ENCODE data around the gene OTUB2.
"Not testable (repeated sequence)": the region's sequence is repeated elsewhere in the genome, so short reads cannot be mapped to it uniquely, and the experiment has no call there.

OTUB2 gene

DNA sequence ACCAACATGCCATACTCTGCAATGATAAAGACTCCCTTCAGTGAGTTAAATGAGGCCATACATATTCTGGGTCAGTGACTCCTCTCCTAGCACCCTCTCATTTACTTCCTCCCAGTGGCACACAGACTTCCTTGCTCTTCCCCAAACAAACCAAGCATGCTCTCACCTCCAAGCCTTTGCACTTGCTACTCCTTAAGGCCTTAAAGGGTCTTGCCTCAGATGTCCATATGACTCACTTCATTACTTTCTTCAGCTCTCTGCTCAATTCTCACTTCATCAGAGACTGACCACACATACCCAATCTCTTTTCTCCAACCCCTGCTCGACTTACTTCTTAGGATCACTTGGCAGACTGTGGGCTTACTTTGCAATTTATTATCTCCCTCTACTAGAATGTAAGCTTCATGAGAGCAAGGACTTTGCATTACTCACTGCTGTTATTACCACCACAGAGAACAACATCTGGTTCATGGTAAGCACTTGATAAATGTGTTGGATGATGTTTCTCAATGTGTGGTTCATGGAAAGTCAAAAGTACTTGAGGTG is 32.1 kb downstream of the OTUB2 start:
- peaks cover 72% of the 10 kb centered on the region for H3K4me1 Mint-ChIP-seq (ENCODE audit: low read depth)
- peaks cover 95% of the 10 kb centered on the region for H3K36me3 Mint-ChIP-seq (ENCODE audit: low read depth)
- no peaks in the 10 kb centered on the region for H3K9me3 Mint-ChIP-seq
- H3K4me3 Mint-ChIP-seq, result no peak overlapping the region
- H3K27ac Mint-ChIP-seq, result peak overlapping the region; percentile 45
- DNase-seq, result no peak
- no peaks in the 10 kb centered on the region for H3K27me3 Mint-ChIP-seq

DNA sequence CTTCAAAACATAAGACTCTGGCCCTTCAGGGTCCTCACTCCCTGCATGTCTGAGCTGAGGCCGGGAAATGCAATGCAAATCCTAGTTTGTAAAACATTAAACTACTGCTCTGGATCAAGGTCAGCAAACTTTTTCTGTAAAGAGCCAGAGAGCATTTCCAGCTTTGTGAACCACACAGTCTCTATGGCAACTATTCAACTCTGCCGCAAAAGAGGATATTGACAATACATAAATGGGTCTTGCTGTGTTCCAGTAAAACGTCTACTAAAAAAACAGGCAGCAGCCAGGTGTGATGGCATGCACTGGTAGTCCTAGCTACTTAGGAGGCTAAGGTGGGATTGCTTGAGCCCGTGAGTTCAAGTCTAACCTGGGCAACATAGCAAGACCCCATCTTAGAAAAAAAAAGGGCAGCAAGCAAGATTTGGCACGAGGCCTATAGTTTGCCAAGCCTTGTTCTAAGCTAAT is 32.6 kb downstream of the OTUB2 start:
- no peaks in the 10 kb centered on the region for H3K9me3 Mint-ChIP-seq
- DNase-seq, result no peak
- no peaks in the 10 kb centered on the region for H3K27me3 Mint-ChIP-seq
- peaks cover 75% of the 10 kb centered on the region for H3K4me1 Mint-ChIP-seq (ENCODE audit: low read depth)
- no peak overlapping the region for H3K4me3 Mint-ChIP-seq
- peak overlapping the region; percentile 60 for H3K27ac Mint-ChIP-seq
- peaks cover 98% of the 10 kb centered on the region for H3K36me3 Mint-ChIP-seq (ENCODE audit: low read depth)

DNA sequence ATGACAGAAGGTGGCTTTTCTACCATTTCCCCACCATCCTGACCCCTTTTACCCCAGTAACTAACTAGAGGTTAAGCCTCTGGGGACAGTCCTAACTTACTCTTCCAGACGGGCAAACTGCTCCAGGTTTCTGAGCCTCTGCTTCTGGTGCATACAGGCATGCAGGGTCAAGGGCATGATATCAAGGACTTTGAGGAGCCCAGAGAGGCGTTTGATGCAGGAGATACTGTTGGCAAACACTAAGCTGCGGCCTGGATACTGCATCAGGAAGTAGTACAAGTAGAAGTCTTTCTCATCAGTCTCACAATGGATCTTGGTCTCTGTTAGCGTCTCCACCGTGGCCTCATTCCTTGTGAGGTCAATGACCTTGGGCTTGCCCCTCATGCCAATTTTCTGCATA is 33.9 kb downstream of the OTUB2 start:
- Mint-ChIP-seq H3K27ac (peak overlapping the region; percentile 70), H3K4me3 (no peak overlapping the region), H3K36me3 (ENCODE audit: low read depth) (peaks cover 93% of the 10 kb centered on the region), H3K9me3 (no peaks in the 10 kb centered on the region), H3K4me1 (ENCODE audit: low read depth) (peaks cover 79% of the 10 kb centered on the region), H3K27me3 (no peaks in the 10 kb centered on the region)
- no peak for DNase-seq

DNA sequence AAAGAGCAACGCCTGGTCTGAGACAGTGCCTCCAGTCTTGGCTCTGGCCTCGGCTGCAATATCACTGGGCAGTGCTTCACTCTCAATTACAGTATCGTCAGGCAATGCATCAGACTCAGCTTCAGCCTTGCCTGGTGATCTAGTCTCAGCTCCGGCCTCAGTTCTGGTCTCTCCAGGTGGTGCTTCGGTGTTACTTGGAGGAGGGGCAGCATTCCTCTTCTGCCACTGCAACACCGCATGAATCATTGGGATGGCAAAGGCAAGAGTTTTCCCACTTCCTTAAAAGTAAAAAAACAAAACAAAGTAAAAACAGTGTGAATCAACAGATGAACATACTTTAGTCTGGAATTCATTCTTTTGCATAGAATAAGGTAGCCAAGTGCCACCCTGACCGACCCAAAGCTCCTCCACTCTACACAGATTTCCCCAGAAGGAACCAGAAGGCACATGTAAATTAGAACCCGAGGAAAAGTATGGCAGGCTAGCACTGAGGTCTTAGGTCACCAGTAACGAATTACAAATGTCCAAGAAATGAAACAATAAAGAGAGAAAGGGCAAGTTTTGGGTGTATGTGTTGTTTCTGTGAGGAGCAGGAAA is 36.3 kb downstream of the OTUB2 start:
- peaks cover 86% of the 10 kb centered on the region for H3K4me1 Mint-ChIP-seq (ENCODE audit: low read depth)
- no peaks in the 10 kb centered on the region for H3K9me3 Mint-ChIP-seq
- no peak for DNase-seq
- no peaks in the 10 kb centered on the region for H3K27me3 Mint-ChIP-seq
- H3K27ac Mint-ChIP-seq, result peak overlapping the region; percentile 53
- no peak overlapping the region for H3K4me3 Mint-ChIP-seq
- peaks cover 89% of the 10 kb centered on the region for H3K36me3 Mint-ChIP-seq (ENCODE audit: low read depth)

DNA sequence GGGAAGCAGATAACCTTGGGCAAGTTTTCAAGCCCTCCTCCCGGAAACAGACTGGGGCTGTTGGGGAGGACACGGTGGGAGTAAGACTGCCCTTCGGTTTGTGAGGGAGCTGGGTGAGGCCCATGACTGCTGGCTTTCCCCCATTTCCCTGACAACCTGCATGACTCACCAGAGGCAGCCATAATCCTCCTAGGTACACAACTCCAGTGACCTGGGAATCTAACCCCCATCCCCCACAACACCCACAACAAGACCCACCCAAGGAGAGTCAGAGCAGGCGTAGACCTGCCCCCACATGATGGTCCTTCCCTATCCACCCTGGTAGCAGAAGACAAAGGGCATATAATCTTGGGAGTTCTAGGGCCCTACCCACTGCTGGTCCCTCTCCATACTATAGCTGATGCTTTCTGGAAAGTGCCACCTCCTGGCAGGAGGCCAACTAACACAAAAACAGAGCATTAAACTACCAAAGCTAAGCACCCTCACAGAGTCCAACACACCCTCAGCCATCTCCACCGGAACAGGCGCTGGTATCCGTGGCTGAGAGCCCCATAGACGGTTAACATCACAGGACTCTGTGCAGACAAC is 40.0 kb downstream of the OTUB2 start:
- Mint-ChIP-seq H3K4me1 (ENCODE audit: low read depth) (peaks cover 90% of the 10 kb centered on the region), H3K4me3 (no peak overlapping the region), H3K27ac (peak overlapping the region; percentile 69), H3K36me3 (ENCODE audit: low read depth) (peaks cover 89% of the 10 kb centered on the region), H3K27me3 (no peaks in the 10 kb centered on the region), H3K9me3 (peaks cover 28% of the 10 kb centered on the region)
- DNase-seq, result no peak

DNA sequence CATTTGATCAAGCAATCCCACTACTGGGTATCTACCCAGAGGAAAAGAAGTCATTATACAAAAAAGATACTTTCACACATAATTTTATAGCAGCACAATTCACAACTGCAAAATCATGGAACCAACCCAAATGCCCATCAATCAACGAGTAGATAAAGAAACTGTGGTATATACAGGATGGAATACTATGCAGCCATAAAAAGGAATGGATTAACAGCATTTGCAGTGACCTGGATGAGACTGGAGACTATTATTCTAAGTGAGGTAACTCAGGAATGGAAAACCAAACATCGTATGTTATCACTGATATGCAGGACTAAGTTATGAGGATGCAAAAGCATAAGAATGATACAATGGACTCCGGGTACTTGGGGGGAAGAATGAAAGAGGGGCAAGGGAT is 45.9 kb downstream of the OTUB2 start:
- H3K27me3 Mint-ChIP-seq, DNase-seq, H3K27ac Mint-ChIP-seq, H3K4me3 Mint-ChIP-seq: not testable (repeated sequence)
- Mint-ChIP-seq H3K4me1 (ENCODE audit: low read depth) (peaks cover 76% of the 10 kb centered on the region), H3K9me3 (peaks cover 49% of the 10 kb centered on the region), H3K36me3 (ENCODE audit: low read depth) (peaks cover 97% of the 10 kb centered on the region)

DNA sequence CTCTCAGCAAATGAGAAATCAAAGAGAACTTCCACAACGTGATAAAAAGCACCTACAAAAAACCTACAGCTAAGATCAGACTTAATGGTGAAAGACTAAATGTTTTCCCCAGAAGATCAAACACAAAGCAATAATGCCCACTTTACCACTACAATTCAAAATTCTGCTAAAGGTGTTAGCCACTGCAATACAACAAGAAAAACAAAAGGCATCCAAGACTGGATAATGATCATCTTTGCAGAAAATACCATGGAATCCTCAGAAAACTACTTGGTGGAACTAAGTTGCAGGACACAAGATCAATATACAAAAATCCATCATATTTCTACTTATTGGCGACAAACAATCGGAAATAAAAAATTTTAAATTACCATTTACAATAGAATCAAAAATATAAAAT is 48.4 kb downstream of the OTUB2 start:
- H3K36me3 Mint-ChIP-seq (ENCODE audit: low read depth), result peaks cover 97% of the 10 kb centered on the region
- H3K27ac Mint-ChIP-seq, result peak overlapping the region; percentile 46
- H3K4me3 Mint-ChIP-seq, result peak overlapping the region; percentile 55
- no peaks in the 10 kb centered on the region for H3K27me3 Mint-ChIP-seq
- H3K9me3 Mint-ChIP-seq, result peaks cover 35% of the 10 kb centered on the region
- H3K4me1 Mint-ChIP-seq (ENCODE audit: low read depth), result peaks cover 74% of the 10 kb centered on the region
- no peak for DNase-seq

DNA sequence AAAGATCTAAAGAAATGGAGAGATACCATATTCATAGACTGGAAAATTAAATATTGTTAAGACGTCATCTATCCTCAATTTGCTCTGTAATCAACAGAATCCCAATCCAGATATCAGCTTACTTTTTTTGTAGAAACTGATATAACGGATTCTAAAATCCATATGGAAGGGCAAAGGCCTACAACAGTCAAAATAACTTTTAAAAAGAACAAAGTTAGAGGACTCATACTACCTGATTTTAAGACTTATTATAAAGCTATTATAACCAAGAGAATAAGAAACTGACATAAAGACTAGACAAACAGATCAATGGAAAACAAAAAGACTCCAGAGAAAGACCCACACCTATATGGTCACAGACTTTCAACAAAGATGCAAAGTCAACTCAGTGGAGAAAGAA is 48.9 kb downstream of the OTUB2 start:
- Mint-ChIP-seq H3K9me3 (peaks cover 32% of the 10 kb centered on the region), H3K4me3 (peak overlapping the region; percentile 66), H3K36me3 (ENCODE audit: low read depth) (peaks cover 97% of the 10 kb centered on the region), H3K4me1 (ENCODE audit: low read depth) (peaks cover 74% of the 10 kb centered on the region), H3K27ac (no peak overlapping the region), H3K27me3 (no peaks in the 10 kb centered on the region)
- DNase-seq, result no peak

DNA sequence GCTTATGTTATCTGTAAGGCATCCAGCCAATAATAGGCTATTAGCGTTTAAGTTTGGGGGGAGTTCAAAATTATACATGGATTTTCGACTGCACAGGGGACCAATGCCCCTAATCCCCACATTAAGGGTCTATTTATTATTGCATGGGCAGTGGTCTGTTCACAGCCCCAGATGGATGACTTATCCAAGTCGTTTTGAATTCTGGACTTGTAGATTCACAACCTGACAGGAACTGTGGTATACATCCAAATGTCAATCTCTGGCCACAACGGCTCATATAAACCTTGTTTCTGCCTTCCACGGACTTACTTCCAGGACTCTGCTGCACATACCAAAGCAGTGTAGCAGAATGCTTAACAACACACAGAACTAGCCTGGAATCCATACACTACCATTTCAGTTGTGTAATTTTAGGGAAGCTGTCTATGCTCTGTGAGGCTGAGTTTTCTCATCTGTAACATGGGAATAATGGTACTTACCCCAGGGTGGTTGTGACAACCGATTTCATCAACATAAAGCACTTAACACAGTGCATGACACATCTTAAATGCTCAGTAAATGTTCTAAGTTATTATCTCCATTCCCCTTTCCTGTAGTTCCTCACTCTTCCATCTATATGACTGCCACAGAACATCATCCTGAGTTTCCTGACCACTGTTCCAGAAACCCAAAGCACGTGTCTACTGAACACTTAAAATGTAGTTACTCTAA is 51.1 kb downstream of the OTUB2 start:
- Mint-ChIP-seq H3K9me3 (peaks cover 16% of the 10 kb centered on the region), H3K4me3 (peak overlapping the region; percentile 99), H3K27me3 (no peaks in the 10 kb centered on the region), H3K27ac (peak overlapping the region; percentile 1), H3K4me1 (ENCODE audit: low read depth) (peaks cover 69% of the 10 kb centered on the region), H3K36me3 (ENCODE audit: low read depth) (peaks cover 90% of the 10 kb centered on the region)
- DNase-seq, result no peak

DNA sequence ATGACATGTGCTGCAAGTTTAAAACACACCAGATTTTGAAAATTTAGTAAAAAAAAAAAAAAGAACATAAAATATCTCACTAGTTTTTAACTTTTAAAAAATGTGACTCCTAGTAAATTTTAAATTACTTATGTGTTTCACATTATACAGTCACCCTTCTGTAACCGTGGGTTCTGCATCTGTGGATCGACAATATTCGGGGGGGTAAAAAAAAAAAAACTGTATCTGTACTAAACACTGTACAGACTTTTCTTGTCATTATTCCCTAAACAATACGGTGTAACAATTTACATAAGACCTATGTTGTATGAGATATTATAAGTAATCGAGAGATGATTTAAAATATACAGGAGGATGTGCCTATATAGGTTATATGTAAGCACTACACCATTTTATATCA is 51.7 kb downstream of the OTUB2 start:
- peaks cover 15% of the 10 kb centered on the region for H3K9me3 Mint-ChIP-seq

DNA sequence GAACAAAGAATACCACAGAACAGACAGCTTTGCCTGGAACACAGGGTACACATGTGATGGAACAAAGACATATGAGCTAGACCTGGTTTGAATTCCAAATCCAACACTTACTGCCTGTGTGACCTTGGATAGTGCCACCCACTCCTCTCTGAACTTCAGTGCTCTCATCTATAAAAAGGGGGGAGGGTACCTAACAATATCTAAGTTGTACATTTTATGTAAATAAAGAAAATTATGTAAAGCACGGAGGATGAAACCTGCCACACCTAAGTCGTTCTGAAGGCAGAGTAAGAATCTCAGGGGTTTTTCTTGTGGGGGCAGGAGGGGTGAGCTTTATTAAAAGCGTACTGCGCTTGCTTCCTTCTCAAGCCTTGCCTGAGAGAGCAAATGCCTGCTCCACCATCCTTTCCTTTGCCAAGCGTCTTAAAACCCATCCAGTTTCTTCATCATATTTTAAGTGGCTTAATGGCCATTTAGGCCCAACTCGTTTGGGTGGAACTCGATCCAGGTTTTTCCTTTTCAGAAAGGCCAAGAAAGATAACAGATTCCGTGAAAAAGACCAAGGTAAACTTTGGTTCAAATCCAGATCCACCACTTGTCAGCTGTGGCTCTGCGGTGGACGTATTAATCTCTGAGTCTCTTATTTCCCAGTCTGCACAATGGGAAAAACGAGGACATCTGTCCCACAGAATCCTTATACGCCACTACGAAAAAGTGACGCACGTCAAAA is 53.9 kb downstream of the OTUB2 start:
- Mint-ChIP-seq H3K4me3 (peak overlapping the region; percentile 99), H3K4me1 (ENCODE audit: low read depth) (peaks cover 66% of the 10 kb centered on the region), H3K27ac (peak overlapping the region; percentile 99), H3K36me3 (ENCODE audit: low read depth) (peaks cover 66% of the 10 kb centered on the region), H3K9me3 (peaks cover 6% of the 10 kb centered on the region), H3K27me3 (no peaks in the 10 kb centered on the region)
- DNase-seq, result no peak

More for the DNA sequence above, 51.7 kb downstream of the OTUB2 start:
- H3K36me3 Mint-ChIP-seq (ENCODE audit: low read depth), result peaks cover 86% of the 10 kb centered on the region
- no peak for DNase-seq
- H3K4me3 Mint-ChIP-seq, result peak overlapping the region; percentile 99
- H3K4me1 Mint-ChIP-seq (ENCODE audit: low read depth), result peaks cover 72% of the 10 kb centered on the region
- no peaks in the 10 kb centered on the region for H3K27me3 Mint-ChIP-seq
- peak overlapping the region; percentile 99 for H3K27ac Mint-ChIP-seq

DNA sequence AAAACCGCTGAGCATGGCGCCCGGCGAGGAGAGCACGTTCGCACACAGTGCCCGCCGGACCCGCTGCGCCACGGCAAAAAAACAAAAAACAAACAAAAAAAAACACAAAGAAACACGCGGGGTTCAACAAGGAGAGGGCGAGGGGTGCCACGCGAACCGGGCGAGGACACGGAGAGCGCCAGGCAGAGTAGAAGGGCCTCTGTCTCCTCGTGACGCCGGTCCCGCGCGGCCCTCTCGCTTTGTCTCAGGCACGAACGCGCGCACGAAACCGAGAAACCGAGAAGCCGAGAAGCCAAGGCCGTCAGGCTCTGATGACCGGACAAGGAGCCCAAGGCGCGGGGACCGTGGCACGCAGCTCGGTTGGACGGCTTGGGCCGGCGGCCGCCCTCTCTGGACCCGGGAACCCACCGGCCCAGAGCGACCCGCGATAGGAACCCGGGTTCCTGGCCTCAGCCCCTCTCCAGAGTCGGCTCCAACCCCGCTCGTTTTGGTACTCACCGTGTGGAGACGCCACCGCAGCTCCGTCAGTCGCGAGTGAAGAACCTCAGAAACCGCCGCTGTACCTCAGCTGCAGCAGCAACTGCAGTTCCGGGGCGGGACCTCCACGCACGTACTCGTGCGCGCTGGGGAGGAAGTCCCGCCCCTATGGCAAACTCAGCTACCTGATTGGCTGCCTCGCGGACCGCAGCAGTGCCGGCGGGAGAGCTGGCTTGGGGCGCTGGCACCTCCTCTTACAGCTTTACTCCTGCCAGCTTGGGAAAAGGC is 54.7 kb downstream of the OTUB2 start, which contains the start of the genes DDX24 and IFI27L1:
TSS of gene DDX24 (minus strand) at position 582 of the 765 bp plus-strand sequence. CDS start 1,460 bp downstream, outside the sequence.
TSS of gene IFI27L1 (plus strand) at position 690 of the 765 bp plus-strand sequence. CDS start 15,628 bp downstream, outside the sequence.
- peak within 1 kb of the TSS; percentile 99 for H3K4me3 Mint-ChIP-seq
- H3K27me3 Mint-ChIP-seq, result no peaks in the 10 kb centered on the region
- H3K9me3 Mint-ChIP-seq, result no peaks in the 10 kb centered on the region
- peak within 1 kb of the TSS; percentile 99 for H3K27ac Mint-ChIP-seq
- peaks cover 60% of the 10 kb centered on the region for H3K4me1 Mint-ChIP-seq (ENCODE audit: low read depth)
- peaks cover 58% of the 10 kb centered on the region for H3K36me3 Mint-ChIP-seq (ENCODE audit: low read depth)
- DNase-seq, result peak; percentile 96

DNA sequence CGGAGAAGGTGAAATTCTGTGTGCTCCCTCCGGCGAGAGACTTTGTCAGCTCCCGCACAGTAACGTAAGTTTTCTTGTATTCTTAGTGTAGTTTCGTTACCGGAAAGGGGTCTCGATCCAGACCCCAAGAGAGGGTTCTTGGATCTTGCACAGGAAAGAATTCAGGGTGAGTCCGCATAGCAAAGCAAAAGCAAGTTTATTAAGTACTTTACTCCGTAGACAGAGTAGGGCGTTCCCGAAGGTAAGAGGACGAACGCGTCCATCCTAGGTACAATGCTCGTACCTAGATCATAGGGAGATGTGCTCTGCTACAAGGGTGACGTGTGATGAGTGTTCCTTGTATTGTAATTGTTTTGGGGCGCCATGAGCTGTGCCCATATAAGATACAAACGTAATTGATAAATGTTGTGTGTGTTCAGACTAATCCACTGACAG is 55.3 kb downstream of the OTUB2 start:
- Mint-ChIP-seq H3K27me3 (no peaks in the 10 kb centered on the region), H3K36me3 (ENCODE audit: low read depth) (peaks cover 52% of the 10 kb centered on the region), H3K27ac (peak overlapping the region; percentile 99), H3K4me3 (peak overlapping the region; percentile 99), H3K4me1 (ENCODE audit: low read depth) (peaks cover 54% of the 10 kb centered on the region), H3K9me3 (no peaks in the 10 kb centered on the region)
- DNase-seq, result no peak
